HCT116 (cell line): ENCODE data around the gene SSH2.

Experiments used
- CTCF ChIP-seq, 3 experiments: fragments of 200-600 bp in 1 of 3; sonication (generic) in 1 of 3; IDR thresholded peaks in 2 of 3; conservative IDR thresholded peaks in 1 of 3; 2 replicates each; pipeline ENCODE4 v1.5.1; 2012 to 2017; ENCODE audit warnings: low read depth in 2 of 3, low read length in 2 of 3, antibody characterized with exemption in 1 of 3, borderline replicate concordance in 1 of 3, control low read depth in 1 of 3, mild to moderate bottlenecking in 1 of 3, mixed read lengths in 1 of 3, mixed run types in 1 of 3, moderate library complexity in 1 of 3; ENCODE audit not compliant: insufficient read depth in 1 of 3
- EGR1 ChIP-seq: IDR thresholded peaks from 2 replicates; pipeline ENCODE4 v1.6.1; 2012; ENCODE audit warnings: low read depth
- EZH2phosphoT487 ChIP-seq: fragments of 200-600 bp; IDR thresholded peaks from 2 replicates; pipeline ENCODE4 v1.6.1; 2018; ENCODE audit warnings: antibody characterized with exemption, borderline replicate concordance
- POLR2AphosphoS5 ChIP-seq: IDR thresholded peaks from 2 replicates; pipeline ENCODE4 v1.6.1; 2011; ENCODE audit warnings: mild to moderate bottlenecking, low read depth, low read length, moderate library complexity
- RAD21 ChIP-seq: IDR thresholded peaks from 2 replicates; pipeline ENCODE4 v1.6.1; 2012; ENCODE audit warnings: low read depth, mild to moderate bottlenecking
- SIN3A ChIP-seq: IDR thresholded peaks from 2 replicates; pipeline ENCODE4 v1.6.1; 2012; ENCODE audit warnings: low read depth
- SRF ChIP-seq: IDR thresholded peaks from 2 replicates; pipeline ENCODE4 v1.6.1; 2012; ENCODE audit warnings: low read depth
- ZNF274 ChIP-seq: fragments of 200-500 bp; sonication (Bioruptor generic); IDR thresholded peaks from 2 replicates; pipeline ENCODE4 v1.6.1; 2014; ENCODE audit warnings: mild to moderate bottlenecking, low read depth, low read length, inconsistent platforms

DNA sequence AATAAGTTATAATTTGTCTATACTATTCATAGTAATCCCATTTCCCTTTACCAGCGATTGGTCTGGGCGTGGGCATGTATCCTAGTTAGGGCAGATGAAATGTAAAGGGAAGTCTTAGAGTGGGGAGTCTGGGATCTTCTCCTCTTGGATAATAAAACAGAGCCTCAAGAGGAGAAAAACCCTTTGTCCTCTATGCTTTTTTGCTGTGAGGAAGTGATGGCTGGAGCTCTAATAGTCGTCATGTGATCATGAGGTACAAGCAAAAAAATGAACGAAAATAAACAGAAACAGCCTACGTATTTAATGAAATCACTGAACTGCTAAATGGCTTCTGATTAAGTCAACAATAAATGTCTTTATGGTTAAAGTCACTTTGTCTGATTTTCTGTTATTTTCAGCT, 38.2 kb upstream of the SSH2 start:
- TF ChIP-seq ZNF274 = no peak
- TF ChIP-seq CTCF (IDR thresholded peaks at IDR 0.05 in 2 of 3, conservative IDR thresholded peaks at IDR 0.05 in 1 of 3; ENCODE audit: borderline replicate concordance in 1 of 3, insufficient read depth in 1 of 3, low read depth in 2 of 3, low read length in 2 of 3) = no peak
- TF ChIP-seq EZH2phosphoT487 = no peak
- no peak for TF ChIP-seq EGR1
- no peak for TF ChIP-seq RAD21
- no peak for TF ChIP-seq SRF
- TF ChIP-seq SIN3A = no peak
- TF ChIP-seq POLR2AphosphoS5 = no peak
